ENCODE data around the gene HOXA3.

- TF ChIP-seq CTCF (IDR thresholded peaks at IDR 0.05) (no peak), TP53 (CRISPR knock-in tag; IDR thresholded peaks at IDR 0.05) (no peak), RELA (CRISPR knock-in tag; IDR thresholded peaks at IDR 0.05; ENCODE audit: borderline replicate concordance) (no peak), USF2 (CRISPR knock-in tag; IDR thresholded peaks at IDR 0.05) (no peak), NR3C1 (CRISPR knock-in tag; conservative IDR thresholded peaks at IDR 0.05; ENCODE audit: low read depth) (no peak)
Measured at GRCh38 chr7:27112955-27113949, 39.1 kb downstream of the HOXA3 start.

Measured in WTC11 (cell line).